Amniotic epithelial cell (primary cell): Measurements from ENCODE around the gene ERGIC3.

Experiments
- DNase-seq: peaks from one replicate; pipeline ENCODE4 v3.0.0-alpha.2; 2010; ENCODE audit warnings: low read depth

ERGIC3 gene

GRCh38 chr20:35561671-35562070 is 19.8 kb downstream of the ERGIC3 start:
- DNase-seq: no peak

GRCh38 chr20:35562541-35563110 is 20.7 kb downstream of the ERGIC3 start:
- DNase-seq: no peak

- DNase-seq: no peak
These were observed 22.0 kb downstream of the ERGIC3 start for GRCh38 chr20:35563834-35564233.

GRCh38 chr20:35564905-35565304 is 23.0 kb downstream of the ERGIC3 start:
- no peak for DNase-seq

- no peak for DNase-seq
These were observed 26.8 kb downstream of the ERGIC3 start for GRCh38 chr20:35568645-35569044.

GRCh38 chr20:35571555-35571954 is 29.7 kb downstream of the ERGIC3 start:
- no peak for DNase-seq

- no peak for DNase-seq
These were observed 31.0 kb downstream of the ERGIC3 start for GRCh38 chr20:35572838-35573237.

GRCh38 chr20:35575958-35576357 is 34.1 kb downstream of the ERGIC3 start:
- DNase-seq: no peak

- DNase-seq: no peak
These were observed 34.9 kb downstream of the ERGIC3 start for GRCh38 chr20:35576816-35577215.

- DNase-seq: no peak
These were observed 36.6 kb downstream of the ERGIC3 start for GRCh38 chr20:35578469-35578868.

GRCh38 chr20:35579196-35579595 is 37.3 kb downstream of the ERGIC3 start:
- no peak for DNase-seq

DNA sequence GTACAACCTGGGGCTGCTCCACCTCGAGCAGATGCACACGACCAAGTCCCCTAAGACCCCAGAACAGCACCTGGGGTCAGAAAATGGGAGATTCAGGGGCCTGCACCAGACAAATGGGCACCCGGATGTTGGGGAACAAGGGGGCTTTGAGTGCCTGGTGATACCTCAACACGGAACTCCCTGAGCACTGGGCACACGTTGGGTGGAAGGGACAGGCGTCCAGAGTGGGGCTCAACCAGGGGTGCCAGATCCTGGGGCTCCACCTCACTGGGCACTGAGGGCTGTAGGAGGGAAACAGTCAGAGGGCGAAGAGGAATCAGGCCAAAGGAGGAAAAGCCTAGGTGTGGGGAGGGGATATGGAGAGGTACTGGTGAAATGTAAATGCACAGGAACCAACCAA is 40.3 kb downstream of the ERGIC3 start:
- DNase-seq: no peak

DNA sequence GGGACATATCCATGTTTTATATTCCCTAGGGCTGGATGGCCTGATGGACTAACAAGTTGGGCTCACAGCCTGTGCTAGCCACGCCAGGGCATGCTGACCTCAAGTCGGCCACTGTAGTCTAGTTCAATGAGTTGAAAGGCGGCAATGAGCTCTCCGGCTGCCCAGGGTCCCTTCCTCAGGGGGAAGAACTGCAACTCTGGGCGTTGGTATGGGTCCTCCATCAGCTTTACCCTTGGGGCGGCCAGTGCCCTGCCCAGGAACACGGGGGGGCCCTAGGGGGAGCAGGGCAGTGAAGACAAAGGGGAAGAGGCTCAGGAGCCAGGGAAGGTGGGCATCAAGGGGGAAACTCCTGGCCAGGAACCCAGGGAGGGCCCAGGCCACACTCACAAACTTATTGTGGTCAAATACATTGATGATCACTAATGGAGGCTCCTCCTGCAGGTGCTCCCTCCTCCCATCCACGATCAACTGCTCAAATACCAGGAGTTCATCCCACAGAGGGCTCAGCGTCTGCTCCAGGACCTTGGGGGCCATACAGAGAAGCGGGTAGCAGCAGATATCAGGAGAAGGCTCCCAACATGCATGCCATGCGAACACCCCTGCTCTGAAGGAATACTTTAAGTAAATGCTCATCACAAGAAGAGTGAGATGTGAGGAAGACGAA is 41.0 kb downstream of the ERGIC3 start:
- DNase-seq: no peak

DNA sequence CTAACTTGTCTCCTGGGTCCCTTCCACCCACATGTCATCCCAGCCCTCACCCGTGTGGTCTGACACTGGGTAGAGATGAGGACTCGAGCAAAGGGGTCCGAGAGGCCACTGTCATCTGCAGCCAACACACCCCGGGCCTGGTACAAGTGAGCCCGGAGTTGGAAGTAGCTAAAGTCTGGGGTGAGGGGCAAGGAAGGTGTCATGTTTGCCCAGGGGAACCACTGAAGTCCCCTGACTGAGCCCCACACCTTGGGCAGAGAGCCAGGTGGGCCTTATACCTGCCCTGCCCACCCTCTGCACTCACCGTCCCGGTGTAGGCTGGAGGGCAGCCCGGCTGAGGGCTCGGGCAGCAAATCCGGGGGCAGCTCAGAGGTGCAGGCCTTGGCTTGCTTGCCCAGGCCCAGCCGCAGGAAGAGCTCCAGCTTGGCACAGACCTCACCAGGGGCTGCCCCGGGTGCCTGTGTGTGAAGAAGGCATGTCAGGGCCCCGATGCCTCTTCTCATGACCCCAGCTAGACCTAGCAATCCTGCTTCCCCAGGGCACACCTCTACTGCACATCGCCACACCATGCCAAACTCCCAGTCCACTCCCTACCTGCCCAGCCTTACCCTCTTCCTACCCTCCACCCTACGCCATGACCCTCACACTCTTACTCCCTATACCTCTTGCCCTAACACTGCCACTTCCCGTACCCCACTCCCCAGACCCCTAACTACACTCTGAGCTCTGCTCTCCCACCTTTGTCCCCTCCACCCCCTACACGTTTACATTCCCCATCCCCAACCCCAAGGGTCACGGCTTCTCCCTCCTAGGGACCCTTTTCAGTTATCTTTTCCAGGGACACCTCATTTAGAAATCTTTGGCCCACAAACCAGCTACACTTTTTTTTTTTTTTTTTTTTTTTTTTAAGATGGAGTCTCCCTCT is 42.0 kb downstream of the ERGIC3 start:
- DNase-seq: no peak

DNA sequence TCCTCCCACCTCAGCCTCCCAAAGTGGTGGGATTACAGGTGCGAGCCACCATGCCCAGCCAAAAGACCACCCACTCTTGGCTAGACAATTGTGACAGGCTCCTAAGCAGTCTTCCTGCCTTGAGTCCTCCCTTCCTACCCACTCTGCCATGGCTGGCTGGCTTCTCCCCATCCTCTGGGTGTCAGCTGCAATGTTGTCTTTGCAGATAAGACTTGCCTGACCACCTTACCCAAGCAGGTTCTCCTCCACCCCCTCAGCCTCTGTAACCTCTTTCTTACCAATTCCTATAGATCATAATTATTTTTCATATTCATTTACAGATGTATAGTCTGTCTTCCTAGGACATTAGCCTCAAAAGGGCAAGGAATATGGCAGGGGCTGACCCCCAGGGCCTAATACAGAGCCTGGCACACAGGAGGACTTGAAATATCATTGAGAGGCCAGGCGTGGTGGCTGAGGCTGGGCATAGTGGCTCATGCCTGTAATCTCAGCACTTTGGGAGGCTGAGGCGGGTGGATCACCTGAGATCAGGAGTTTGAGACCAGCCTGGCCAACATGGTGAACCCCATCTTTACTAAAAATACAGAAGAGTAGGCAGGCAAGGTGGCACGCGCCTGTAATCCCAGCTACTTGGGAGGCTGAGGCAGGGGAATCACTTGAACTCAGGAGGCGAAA is 45.0 kb downstream of the ERGIC3 start:
- no peak for DNase-seq

GRCh38 chr20:35587436-35587835 is 45.6 kb downstream of the ERGIC3 start:
- no peak for DNase-seq

DNA sequence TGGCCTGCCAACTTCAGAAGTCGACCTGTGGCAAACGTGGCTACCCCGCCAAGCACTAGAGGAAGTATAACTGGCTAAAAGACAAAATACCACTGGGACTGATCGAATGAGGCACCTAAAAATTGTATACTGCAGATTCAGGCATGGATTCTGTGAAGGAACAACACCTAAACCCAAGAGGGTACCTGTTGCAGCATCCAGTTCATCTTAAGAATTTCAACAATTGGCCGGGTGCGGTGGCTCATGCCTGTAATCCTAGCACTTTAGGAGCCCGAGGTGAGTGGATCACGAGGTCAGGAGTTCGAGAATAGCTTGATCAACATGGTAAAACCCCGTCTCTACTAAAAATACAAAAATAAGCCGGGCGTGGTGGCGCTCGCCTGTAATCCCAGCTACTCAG is 46.5 kb downstream of the ERGIC3 start:
- no peak for DNase-seq

DNA sequence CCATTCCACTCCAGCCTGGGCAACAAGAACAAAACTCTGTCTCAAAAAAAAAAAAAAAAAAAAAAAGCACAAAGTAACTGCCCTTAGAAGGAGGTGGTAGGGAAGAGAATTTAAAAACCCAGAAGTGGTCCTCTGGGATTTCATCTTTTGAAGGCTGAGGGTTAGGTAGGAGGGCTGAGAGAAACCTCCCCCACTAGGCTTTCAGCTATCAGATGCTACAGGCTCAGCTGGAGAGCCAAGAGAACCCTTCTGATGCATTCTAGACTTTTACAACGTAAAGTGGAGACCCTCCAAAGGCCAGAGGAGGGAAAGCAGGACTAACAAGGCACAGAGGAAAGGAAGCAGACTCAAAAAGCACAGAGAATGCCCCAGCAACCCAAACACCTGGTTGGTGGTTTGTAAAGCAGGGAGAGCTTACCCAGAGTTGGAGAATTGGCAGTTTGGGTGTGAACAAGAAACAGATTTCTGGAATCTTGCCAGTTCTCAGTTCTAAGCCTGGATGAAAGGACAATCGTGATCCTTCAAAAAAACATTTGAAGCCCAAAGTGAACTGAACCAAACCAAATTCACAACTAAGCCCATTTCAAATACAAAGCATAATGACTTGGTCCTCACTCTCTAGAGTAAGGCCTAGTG is 50.6 kb downstream of the ERGIC3 start:
- DNase-seq: no peak

GRCh38 chr20:35595456-35595855 is 53.6 kb downstream of the ERGIC3 start:
- no peak for DNase-seq

DNA sequence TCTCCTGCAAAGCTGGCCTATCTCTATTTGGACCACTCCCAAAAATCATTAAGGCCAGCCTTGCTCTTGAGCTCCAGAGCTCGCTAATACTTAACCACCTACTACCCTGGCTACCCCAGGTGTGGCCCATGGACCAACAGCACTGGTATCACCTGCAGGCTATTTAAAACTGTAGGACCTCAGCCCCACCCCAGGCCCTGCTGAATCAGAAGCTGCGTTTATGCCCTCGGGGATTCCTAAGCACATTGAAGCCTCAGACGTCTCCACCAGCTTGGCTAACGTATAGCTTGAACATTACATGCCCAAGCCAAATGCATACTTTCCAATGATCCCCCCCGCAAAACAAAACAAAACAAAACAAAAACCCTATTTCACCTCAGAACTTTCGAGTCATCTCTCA is 54.0 kb downstream of the ERGIC3 start:
- no peak for DNase-seq

DNA sequence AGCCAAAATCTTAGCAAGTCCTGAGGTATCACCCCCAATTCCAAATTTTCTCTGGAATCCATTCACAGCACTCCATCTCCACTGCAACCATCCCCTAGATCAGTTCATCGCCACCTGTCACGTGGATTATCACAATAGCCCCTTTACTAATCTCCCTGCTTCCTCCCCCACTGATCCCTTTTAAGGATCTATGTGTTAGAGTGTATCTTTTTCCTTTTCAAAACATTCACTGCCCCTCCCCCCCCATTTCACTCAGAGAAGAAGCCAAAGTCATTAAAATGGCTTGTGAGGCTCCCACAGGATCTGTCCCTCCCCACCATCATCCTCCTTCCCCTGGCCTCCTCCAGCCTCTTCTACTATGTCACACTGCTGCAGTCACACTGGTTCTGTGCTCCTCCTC is 55.3 kb downstream of the ERGIC3 start:
- DNase-seq: no peak

GRCh38 chr20:35598476-35598875 is 56.6 kb downstream of the ERGIC3 start:
- no peak for DNase-seq
